NCI-H1694 treated with DMSO at 0.1 percent for 48 hours (cell line): ENCODE measurements around the gene TBC1D20.
"Not testable (repeated sequence)": the region's sequence is repeated elsewhere in the genome, so short reads cannot be mapped to it uniquely, and the experiment has no call there.

ENCODE experiments used
- DNase-seq: peaks from one replicate; lab custom pipeline; 2025; lab: John Stamatoyannopoulos, UW

TBC1D20 gene

GRCh38 chr20:400454-401275, 61.7 kb downstream of the TBC1D20 start:
- peak; percentile 25 for DNase-seq

DNA sequence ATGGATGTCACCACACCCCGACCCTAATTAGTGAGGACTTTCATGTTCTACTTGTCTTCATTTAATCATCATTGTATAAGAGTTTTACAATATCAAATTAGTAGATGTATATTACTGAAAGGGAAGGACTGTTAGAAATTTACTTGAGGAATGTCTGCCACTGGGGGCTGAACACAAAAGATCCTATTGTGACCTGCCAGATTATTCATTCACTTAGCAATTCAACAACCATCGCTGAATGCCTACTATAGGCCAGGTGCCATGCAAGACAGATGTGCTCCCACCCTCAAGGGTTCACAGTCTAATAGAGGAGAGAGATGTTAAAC, 62.2 kb downstream of the TBC1D20 start:
- DNase-seq: no peak

GRCh38 chr20:399182-399707, 63.1 kb downstream of the TBC1D20 start:
- no peak for DNase-seq

DNA sequence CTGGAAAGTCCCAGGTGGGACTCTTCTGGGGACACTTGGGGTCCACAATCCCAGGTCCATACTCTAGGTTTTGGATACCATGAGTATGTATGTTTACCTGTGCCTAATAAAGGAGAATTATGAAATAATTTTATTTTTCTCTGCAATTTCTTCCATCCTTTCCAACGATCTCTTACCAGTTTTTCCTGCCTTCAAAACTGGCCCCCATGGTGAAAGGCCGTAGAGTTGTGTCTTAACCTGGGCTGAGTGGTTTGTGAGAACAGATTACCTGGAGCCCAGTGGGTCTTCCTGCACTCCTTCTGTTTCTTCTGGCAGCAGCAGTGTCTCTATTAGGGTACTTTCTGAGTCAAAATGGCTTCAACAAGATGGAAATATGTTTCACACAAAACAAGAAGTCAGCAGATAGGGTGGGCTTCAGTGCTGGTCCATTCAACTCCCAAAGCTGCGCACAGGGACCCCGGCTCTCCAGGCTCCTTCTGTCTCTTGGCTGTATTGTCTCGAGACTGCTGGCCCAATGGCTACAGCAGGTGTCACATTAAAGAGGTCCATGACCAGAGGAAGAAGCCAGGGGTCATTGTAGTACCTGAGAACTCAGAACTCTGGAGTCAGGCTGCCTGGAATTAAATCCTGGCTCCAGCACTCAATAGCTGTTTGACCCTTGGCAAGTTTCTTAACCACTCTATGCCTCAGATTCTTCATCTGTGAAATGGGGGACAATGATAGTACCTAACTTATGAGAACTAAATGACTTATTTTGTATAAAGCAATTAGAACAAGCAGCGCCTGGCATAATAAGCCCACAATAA, 64.7 kb downstream of the TBC1D20 start:
- no peak for DNase-seq

DNA sequence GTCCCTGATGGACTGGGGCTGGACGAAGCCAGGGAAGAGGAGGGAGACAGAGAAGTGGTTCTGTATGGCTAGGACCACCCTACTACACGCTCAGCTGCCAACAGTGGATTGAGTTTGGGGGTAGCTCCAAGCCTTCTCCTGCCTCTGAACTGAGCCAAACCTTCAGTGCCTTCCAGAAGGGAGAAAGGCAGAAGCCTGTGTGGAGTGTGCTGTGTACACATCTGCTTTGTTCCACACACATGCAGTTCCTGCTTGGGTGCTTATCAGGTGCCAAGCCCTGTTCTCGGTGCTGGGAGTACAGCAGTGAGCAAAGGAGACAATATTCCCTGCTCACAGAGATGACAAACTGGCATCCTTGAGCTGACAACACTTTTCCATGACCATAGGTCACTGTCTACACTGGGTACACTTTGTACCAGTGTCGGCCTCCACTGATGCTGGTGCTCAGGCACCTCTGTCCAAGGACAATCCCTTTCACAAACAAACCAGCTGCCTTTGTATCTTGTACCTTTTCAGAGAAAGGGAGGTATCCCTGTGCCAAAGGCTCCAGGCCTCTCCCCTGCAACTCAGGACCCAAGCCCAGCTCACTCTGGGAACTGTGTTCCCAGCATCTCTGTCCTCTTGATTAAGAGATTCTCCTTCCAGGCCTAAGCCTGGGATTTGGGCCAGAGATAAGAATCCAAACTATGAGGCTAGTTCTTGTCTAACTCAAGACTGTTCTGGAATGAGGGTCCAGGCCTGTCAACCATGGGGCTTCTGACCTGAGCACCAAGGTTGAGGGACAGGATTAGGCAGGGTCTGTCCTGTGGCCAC, 65.5 kb downstream of the TBC1D20 start:
- no peak for DNase-seq

DNA sequence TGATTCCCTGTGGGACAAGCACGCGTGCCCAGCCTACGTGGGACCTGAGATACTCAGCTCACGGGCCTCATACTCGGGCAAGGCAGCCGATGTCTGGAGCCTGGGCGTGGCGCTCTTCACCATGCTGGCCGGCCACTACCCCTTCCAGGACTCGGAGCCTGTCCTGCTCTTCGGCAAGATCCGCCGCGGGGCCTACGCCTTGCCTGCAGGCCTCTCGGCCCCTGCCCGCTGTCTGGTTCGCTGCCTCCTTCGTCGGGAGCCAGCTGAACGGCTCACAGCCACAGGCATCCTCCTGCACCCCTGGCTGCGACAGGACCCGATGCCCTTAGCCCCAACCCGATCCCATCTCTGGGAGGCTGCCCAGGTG, 66.1 kb downstream of the TBC1D20 start:
- no peak for DNase-seq

DNA sequence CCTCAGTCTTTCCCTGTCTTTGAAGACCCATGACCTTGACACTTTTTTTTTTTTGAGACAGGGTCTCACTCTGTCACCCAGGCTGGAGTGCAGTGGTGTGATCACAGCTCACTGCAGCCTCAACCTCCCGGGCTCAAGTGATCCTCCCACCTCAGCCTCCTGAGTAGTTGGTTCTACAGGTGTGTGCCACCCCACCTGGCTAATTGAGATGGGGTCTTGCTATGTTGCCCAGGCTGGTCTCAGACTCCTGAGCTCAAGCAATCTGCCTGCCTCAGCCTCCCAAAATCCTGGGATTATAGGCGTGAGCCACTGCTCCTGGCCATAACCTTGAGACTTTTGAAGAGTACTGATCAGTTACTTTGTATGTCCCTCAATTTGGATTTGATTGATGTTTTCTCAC, 69.0 kb downstream of the TBC1D20 start:
- DNase-seq: not testable (repeated sequence)

GRCh38 chr20:391041-391711, 71.2 kb downstream of the TBC1D20 start:
- no peak for DNase-seq

GRCh38 chr20:389220-389619, 73.1 kb downstream of the TBC1D20 start:
- DNase-seq: no peak

- DNase-seq: no peak
Measured at GRCh38 chr20:388034-388994, 74.0 kb downstream of the TBC1D20 start.

GRCh38 chr20:387520-387919, 74.8 kb downstream of the TBC1D20 start:
- no peak for DNase-seq

- not testable (repeated sequence) for DNase-seq
Measured at GRCh38 chr20:386634-387033, 75.7 kb downstream of the TBC1D20 start.
